Upper lobe of left lung (tissue), 4 donors: ENCODE results near the gene SETBP1.

Experiments
- EP300 ChIP-seq, 4 donors: sonication (generic); formaldehyde crosslinking; IDR thresholded peaks; one replicate each; pipeline ENCODE4 v1.5.1; 2017; ENCODE audit warnings: antibody characterized with exemption in 4 of 4, control low read depth in 2 of 4
- POLR2AphosphoS5 ChIP-seq, 2 donors: sonication (generic); formaldehyde crosslinking; IDR thresholded peaks; one replicate each; pipeline ENCODE4 v1.5.1; 2017; ENCODE audit warnings: antibody characterized with exemption in 2 of 2
- TF ChIP-seq, protein P1 (sequence below), 6 experiments: fragments of 450-650 bp in 4 of 6; fragments of 200-600 bp in 2 of 6; sonication (generic) in 2 of 6; IDR thresholded peaks; one replicate each; pipeline ENCODE4 v1.5.1; 2016 to 2019; ENCODE audit warnings: antibody characterized with exemption in 6 of 6

DNA sequence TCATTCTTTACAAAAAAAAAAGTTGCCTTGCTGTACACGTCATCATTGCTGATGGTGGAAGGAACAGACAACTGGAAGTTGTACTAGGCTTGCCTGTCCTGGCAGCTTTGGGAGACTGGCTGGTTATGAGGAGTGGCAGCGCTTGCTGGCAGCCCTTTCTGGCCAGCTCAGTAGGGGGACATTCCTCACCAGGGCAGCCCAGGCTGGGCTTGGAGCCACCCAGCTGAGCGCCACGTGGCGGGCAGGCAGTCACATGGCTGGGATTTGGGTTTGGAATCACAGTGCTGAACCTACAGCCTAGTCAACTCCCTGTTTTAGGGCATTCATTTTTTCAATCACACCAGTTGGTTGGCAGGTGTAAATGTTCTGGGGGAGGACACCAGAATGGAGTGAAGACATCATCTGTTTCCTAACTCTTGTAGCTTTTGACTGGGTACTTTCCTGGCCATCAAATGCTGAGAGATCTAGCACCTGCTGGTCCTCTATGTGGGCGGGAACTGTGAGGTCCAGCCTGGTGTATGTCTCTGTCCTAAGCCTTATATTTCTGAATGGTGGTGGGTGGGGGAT, 139.3 kb downstream of the SETBP1 start:
- TF ChIP-seq, protein P1, sequence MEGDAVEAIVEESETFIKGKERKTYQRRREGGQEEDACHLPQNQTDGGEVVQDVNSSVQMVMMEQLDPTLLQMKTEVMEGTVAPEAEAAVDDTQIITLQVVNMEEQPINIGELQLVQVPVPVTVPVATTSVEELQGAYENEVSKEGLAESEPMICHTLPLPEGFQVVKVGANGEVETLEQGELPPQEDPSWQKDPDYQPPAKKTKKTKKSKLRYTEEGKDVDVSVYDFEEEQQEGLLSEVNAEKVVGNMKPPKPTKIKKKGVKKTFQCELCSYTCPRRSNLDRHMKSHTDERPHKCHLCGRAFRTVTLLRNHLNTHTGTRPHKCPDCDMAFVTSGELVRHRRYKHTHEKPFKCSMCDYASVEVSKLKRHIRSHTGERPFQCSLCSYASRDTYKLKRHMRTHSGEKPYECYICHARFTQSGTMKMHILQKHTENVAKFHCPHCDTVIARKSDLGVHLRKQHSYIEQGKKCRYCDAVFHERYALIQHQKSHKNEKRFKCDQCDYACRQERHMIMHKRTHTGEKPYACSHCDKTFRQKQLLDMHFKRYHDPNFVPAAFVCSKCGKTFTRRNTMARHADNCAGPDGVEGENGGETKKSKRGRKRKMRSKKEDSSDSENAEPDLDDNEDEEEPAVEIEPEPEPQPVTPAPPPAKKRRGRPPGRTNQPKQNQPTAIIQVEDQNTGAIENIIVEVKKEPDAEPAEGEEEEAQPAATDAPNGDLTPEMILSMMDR (IDR thresholded peaks at IDR 0.05) = no peak
- TF ChIP-seq POLR2AphosphoS5 (IDR thresholded peaks at IDR 0.05) (no peak), EP300 (IDR thresholded peaks at IDR 0.05) (no peak)
